Stimulated activated CD8-positive, alpha-beta memory T cell treated with anti-CD3 and anti-CD28 coated beads, Interleukin-7, amount 100 ng/mL, for 4 hours (primary cell): ENCODE results near the gene GCK.
"Not testable (repeated sequence)": the region's sequence is repeated elsewhere in the genome, so short reads cannot be mapped to it uniquely, and the experiment has no call there.

Source experiments
- DNase-seq, 2 donors: peaks; one replicate each; pipeline ENCODE4 v3.0.0-alpha.2; 2020; ENCODE audit warnings: low read depth in 2 of 2

GCK gene

DNA sequence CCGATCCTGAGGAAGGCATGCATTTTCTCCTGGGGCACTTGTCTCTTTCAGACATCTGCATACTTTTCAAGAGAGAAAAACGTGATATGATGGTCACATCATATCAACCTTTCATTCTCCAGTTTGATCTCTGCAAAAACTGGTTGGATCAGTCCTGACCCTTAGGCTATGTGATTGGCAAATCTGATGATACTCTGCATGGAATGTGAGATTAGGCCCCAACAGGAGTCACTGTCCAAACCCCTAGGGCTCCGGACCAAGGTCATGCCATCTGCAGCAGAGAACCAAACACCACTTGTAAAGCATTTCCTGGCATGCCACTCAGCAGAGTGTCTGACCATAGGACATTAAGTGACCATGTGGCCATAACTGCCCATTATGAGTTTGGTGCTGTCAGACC is 8.6 kb downstream of the GCK start:
- no peak for DNase-seq

DNA sequence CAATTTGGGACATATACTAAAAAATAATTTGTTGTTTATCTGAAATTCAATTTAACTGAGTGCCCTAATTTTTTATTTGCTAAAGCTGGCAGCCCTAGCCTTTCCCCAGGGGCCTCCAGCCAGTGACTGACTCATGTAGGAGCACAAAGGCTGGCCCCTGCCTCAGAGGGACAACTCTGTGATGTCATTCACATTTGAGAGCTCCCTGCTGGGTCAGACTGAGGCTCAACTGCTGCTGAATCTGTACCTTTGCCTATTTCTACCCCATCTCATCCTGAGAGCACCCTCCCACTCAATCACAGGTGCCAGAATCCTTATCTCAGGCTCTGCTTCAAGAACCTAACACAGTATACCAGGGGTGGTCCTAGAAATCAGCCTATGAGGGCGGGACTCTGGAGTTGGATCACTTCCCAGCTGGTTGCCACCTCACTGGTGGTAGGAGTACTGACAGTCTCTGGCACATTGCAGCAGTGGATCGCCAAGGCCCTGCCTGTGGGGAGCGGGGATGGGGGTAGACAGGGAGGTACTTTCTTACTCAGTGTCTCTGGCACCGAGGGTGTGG is 11.6 kb downstream of the GCK start:
- no peak for DNase-seq

DNA sequence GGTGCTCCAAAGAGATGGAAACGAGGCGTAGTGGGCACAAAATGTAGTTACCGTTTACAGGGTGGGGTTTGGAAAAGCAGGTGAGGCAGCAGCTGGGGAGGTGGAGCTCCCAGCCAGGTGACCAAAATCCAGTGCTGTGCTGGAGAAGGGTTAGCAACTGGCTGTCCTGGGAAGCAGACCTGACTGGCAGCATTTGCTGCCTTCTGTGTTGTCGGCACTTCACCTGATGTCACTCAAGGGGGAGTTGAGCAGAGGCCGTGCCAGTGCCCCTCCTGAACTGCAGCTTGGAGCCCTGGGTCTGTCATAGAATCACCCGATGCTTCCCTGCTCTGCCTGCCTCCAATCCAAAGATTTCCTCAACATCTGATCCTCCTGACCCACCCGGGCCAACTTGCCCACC is 12.8 kb downstream of the GCK start:
- DNase-seq, result no peak

DNA sequence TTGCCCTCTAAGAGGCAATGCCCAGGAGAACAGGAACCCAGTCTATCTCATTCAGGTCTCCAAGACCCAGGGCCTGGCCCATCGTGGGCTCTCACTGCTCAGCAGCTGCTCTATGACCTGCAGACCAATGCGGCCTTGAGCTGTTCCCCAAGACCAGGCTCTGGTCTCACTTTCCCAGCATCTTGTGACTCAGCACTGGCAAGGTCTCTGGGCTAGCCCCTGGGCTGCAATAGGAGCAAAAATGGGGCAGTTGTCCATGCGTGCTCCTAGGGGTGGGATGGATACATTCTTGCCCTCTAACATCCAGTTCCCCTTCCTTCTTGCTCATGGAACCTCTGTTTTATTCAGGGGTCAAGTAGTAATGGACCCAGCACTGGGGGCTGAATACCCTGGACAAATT is 13.5 kb downstream of the GCK start:
- no peak for DNase-seq

GRCh38 chr7:44174694-44174948 is 14.6 kb downstream of the GCK start:
- DNase-seq, result not testable (repeated sequence)

- no peak for DNase-seq
Measured at GRCh38 chr7:44173911-44174693, 15.1 kb downstream of the GCK start.

DNA sequence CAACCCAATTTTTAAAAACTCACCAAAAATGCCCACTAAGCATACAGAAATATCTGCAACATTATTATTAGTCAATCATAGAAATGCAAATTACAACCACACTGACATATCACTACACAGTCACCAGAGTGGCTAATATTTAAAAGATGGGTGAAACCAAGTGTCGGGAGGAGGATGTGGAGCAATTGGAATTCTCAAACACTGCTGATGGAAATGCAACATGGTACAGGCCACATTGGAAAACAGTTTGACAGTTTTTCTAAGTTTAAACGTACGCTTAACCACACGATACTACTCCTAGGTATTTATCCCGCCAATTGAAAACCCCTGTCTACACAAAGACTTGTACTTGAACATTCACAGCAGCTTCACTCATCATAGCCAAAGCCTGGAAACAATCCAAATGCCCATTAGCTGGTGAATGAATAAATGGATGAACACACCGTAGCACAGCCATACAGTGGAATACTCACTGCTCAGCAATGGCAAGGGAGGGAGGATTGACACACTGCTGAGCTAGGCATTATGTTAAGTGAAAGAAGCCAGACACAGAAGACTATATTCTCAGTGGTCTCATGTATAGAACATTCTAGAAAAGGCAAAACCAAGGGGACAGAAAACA is 16.3 kb downstream of the GCK start:
- no peak for DNase-seq

DNA sequence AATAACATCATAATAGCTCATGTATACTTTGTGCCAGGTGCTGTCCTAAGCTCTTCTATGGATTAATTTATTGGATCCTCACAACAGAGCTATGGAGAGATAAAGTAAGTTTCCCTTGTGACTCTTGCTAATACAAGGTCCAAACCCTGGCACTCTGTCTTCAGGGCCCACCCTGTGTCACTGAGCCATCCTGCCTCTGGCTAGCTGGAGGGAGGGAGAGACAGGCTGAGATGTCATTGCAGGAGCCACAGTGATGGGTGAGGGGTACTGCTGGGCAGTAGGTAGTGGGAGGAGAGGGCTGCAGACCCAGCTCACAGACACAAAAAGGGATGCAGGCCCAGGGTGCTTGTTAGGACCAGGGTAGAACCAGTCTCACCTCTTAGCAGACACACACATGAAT is 16.9 kb downstream of the GCK start:
- DNase-seq, result no peak

DNA sequence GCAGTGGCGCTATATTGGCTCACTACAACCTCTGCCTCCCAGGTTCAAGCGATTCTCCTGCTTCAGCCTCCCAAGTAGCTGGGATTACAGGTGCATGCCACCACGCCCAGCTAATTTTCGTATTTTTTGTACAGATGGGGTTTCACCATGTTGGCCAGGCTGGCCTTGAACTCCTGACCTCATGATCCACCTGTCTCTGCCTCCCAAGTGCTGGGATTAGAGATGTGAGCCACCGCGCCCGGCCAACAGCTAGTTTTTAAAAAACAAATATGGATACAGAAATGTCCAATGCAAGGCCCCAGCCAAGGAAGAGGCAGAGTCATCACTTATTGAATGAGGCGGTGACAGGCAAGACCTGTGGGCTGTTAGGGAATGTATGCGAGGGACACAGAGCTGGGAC is 17.3 kb downstream of the GCK start:
- not testable (repeated sequence) for DNase-seq

DNA sequence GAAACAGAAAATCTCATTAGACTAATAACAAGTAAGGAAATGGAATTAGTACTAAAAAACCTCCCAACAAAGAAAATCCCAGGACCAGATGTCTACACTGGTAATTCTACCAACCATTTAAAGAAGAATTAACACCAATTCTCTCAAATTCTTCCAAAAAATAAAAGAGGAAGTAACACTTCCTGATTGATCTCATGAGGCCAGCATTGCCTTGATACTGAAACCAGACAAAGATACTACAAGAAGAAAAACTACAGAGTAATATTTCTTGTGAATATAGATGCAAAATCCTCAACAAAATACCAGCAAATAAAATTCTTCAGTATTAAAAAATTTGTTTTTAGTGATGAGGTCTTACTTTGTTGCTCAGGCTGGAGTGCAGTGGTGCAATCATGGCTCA is 21.3 kb downstream of the GCK start:
- DNase-seq, result no peak

GRCh38 chr7:44163591-44163990 is 25.6 kb downstream of the GCK start:
- no peak for DNase-seq

DNA sequence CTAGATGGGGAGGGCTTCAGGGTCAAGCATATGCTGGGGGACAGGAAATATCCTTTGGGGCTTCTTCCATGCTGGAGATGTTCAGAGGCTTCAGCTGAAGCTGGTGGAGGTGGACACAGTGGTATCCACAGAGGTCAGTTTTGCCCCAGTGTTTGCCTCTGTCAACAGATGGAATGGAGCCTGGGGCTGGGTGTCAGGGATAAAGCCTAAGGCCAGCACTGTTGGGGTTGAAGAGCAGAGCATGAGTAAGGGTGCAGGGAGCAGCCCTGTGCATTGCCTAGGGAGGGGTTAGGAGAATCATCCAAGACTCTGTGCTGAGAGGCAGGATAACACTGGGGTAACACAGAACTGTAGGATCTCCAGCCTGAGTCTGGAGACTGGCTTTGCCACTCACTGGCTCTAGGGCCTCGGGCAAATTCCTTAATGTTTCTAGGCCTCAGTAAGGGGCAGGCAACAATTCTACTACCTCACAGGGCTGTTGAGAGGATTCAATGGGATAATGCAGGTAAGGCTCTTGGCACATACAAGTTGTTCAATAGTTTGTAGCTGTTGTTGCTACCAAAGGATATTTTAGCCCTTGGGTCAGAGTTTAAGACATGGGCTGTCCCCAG is 26.3 kb downstream of the GCK start:
- DNase-seq, result no peak

DNA sequence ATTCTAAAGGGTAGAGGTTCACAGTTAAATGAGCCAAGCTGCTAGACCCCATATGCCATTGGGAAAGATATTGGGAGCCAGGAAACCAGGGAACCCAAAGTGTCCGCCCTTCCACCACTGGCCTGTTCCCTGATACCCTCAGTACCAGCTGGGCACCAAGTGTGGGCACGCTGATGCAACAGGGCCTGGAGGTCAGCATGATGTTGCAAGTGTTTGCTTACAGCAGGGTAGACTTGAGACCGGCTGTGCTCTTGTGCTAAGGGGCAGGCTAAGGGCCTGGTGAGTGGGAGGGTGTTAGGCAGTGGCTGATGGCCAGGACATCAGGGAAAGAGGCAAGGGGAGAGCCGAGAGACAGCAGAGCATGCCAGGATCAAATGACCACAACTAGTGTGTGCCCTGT is 27.1 kb downstream of the GCK start:
- DNase-seq, result no peak

GRCh38 chr7:44161371-44161770 is 27.9 kb downstream of the GCK start:
- DNase-seq, result no peak

- DNase-seq, result no peak
Measured at GRCh38 chr7:44159824-44160630, 29.2 kb downstream of the GCK start.

DNA sequence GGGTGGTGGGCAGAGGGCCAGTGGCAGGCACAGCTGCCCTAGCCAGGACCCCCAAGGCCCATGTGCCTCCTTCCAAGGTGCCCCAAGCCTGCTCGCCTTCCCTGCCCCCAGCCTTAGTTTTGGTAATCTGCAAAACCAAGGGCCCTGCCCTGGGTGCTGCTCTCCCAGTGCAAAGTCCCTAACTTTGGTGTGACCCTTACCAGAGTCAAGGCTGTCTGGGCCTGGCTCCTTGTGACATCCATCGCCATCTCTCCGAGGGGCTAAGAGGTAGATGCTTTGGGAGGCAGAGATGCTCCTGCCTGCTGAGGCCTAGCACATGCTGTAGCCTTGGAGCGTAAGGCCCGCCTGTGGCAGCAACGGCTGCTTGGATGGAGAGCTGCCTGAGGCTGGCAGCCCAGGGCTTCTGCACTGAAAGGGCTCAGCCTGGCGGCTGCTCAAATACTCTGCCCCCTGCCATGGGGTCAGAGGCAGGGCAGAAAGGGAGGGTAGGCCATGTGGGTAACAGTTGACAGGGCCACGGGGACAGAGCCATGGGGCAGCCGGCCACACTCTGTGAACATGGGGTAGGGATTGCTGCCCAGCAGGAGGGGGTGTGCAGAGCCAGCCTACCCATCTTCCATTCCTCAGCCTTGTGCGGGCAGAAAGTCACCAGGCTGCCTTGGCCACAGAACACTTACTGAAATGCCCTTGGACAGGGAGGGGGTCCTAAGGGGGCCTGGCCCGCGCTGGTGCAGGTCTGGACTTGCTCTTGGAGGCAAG is 30.2 kb downstream of the GCK start:
- DNase-seq, result no peak

DNA sequence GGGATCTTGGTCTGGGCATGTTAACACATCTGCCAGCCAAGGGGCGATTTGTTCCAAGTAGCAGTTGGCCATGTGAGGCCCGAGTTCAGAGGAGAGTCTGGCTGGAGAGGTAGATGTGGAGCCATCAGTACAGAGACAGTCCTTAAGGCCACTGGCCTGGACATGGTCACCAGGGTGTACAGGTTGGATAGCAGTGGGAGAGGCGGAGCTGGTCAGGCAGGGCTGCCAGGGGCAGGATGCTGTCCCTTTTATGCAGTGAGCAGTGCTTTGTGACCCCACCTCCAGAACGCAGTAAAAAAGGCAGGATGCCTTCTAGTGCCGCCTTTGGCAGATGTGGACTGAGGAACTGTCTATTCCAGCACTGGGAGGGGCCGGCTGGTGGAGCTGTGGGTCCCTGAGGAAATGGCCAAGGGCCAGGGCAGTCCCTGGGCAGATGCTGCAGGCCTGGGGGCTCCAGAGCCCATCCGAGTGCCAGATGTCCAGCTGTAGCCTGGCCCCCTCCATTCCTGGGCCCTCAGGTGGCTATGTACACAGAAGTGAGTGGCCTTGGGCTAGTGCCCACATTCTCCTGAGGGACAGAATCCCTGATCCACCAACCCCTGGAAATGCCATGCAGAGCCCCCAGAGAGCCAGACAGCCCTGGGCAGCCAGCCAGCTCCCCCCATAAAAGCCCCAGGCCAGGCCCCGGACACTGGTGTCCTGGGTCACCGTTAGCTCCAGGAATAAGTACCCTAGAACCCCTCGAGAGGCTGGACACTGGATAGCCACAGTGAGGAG is 31.0 kb downstream of the GCK start:
- no peak for DNase-seq

GRCh38 chr7:44157116-44158080 is 31.8 kb downstream of the GCK start:
- DNase-seq, result no peak

DNA sequence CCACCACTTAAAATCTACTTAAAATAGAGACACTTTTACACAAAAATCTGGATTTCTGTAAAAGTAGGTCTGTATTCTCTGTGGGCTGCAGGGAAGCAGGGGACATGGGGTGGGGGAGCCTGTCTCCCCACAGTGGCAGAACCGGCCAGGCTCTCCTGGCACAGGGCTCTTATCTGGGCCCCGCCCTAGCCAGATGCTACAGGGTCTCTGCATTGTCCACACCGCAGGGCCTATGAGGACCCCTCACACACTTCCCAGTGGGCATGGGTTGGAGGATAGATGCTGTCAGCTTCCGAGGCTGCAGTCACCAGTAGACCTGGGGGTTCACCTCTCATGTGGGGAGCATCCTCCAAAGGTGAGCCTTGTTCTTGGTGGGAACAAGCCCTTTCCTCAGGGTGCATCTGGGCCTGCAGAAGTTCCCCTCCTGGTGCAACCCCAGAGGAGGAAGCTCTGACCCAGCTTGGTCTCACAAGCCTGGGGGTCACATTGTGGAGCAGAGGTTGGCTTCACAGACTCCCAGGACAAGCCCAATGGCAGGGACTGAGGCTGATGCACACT is 32.7 kb downstream of the GCK start:
- no peak for DNase-seq
